ENCODE results near the gene FARSB. TPM values are rescaled to one million over a fixed set of nuclear protein-coding genes. Genes with fewer than 3 reads are reported as not detected.
A peak's percentile ranks its signal among the peaks of the same experiment; 100 is the strongest.

FARSB gene
- total and polyA plus RNA-seq, 2 experiments from 2014 or later, result 10.6 to 26.7 TPM

DNA sequence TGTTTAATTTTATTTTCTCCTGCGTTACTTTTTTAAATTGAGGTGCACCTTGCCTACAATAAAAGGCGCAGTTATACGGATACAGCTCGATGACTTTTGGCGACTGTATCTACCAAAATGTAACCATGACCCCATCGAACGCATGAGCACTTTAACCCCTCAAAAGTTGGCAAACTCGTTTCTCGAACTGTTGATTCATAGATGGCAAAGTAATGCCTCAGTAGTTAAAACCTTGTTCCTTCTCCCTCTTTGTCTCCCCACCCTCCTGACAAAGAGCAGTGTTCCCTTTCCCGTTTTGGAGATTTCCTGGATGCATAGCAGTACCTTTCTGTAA is 16.1 kb upstream of the FARSB start:
- H3K4me1 ChIP-seq (ENCODE audit: low read depth), result no peaks in the 10 kb centered on the region
- H3K36me3 ChIP-seq, result no peaks in the 10 kb centered on the region
- H3K9me3 ChIP-seq (ENCODE audit: low read depth), result no peaks in the 10 kb centered on the region
- DNase-seq (ENCODE audit: low read depth in 1 of 2, low spot score in 1 of 2), result no peak
- no peak overlapping the region for H3K27ac ChIP-seq
- peaks cover 47% of the 10 kb centered on the region for H3K27me3 ChIP-seq
- peak overlapping the region; percentile 32 for H3K4me3 ChIP-seq
- TF ChIP-seq, protein P1, sequence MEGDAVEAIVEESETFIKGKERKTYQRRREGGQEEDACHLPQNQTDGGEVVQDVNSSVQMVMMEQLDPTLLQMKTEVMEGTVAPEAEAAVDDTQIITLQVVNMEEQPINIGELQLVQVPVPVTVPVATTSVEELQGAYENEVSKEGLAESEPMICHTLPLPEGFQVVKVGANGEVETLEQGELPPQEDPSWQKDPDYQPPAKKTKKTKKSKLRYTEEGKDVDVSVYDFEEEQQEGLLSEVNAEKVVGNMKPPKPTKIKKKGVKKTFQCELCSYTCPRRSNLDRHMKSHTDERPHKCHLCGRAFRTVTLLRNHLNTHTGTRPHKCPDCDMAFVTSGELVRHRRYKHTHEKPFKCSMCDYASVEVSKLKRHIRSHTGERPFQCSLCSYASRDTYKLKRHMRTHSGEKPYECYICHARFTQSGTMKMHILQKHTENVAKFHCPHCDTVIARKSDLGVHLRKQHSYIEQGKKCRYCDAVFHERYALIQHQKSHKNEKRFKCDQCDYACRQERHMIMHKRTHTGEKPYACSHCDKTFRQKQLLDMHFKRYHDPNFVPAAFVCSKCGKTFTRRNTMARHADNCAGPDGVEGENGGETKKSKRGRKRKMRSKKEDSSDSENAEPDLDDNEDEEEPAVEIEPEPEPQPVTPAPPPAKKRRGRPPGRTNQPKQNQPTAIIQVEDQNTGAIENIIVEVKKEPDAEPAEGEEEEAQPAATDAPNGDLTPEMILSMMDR (IDR thresholded peaks at IDR 0.05; ENCODE audit: low read depth, low read length), result no peak

DNA sequence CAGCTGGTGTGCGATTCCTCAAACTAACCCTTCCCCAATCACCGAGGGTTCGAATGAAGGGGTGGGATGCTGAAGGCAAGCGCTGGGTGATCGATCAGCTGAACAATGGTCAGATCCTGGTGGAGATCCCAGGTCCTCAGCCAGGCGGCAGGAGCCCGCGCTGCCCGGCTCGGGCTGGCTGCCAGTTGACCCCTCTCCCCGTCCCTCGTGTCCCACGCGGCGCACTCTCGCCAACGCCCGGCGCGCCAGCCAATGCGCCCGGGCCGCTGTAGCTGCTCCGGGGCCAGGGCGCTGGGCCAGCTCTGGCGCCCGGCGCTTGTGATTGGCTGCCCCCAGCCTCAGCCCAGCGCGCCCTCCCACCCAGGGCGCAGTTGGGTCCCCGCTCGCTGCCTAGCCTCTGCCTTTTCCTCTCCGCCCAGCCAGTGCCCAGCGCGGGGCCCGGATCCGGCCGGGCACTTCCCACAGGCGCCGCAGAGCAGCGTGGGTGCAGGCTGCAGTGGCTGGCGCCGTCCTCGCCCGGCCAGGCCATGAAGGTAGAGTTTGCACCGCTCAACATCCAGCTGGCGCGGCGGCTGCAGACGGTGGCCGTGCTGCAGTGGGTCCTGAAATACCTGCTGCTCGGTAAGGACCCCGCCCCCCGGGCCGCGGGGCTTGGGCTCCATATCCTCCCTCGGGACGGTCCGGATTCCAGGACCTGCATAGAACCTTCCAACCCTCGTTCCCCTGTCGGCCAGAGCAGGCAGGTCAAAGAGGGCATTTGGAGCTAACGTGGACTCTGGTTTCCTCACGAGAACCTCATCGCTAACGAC is 15.6 kb upstream of the FARSB start, which contains the start of gene MOGAT1:
Gene MOGAT1 (plus strand): TSS at position 400 of the 809 bp plus-strand sequence. CDS start 128 bp downstream, at position 528.
- no peaks in the 10 kb centered on the region for H3K9me3 ChIP-seq (ENCODE audit: low read depth)
- H3K27me3 ChIP-seq, result peaks cover 52% of the 10 kb centered on the region
- peak; percentile 35 to 65 for DNase-seq (ENCODE audit: low read depth in 1 of 2, low spot score in 1 of 2)
- H3K36me3 ChIP-seq, result no peaks in the 10 kb centered on the region
- peak within 1 kb of the TSS; percentile 32 for H3K4me3 ChIP-seq
- no peak within 1 kb of the TSS for H3K27ac ChIP-seq
- TF ChIP-seq, protein P1 (IDR thresholded peaks at IDR 0.05; ENCODE audit: low read depth, low read length), result no peak
- no peaks in the 10 kb centered on the region for H3K4me1 ChIP-seq (ENCODE audit: low read depth)

DNA sequence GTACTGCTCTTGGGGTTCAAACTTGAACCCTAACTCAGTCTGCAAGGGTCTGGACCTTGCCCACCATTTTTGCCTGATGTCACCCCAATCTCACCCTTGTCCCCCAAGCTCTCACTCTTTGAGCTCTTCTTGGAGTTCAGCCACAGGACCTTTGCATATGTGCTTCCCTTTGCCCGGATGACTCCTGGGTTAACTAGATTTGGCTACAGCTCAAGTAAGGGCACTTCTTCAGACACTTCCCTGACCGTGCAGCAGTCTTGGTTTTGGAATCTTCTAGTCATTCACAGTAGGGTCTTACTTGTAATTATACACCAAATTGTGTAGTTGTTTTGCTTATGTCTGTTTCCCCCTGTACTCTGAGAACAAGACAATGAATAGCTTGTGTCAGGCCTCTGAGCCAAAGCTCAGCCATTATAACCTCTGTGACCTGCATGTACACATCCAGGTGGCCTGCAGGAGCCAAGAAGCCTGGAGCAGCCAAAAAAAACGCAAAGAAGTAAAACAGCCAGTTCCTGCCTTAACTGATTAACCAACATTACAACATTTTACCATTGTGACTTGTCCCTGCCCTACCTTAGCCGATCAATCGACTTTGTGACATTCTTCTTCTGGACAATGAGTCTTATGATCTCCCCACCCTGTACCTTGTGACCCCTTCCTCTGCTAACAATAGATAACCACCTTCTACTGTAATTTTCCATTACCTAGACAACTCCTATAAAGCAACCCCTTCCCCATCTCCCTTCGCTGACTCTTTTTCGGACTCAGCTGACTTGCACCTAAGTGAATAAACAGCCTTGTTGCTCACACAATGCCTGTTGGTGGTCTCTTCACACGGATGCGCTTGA is 14.5 kb upstream of the FARSB start:
- peaks cover 54% of the 10 kb centered on the region for H3K27me3 ChIP-seq
- DNase-seq (ENCODE audit: low read depth in 1 of 2, low spot score in 1 of 2), result no peak
- TF ChIP-seq, protein P1 (IDR thresholded peaks at IDR 0.05; ENCODE audit: low read depth, low read length), result no peak
- H3K36me3 ChIP-seq, result no peaks in the 10 kb centered on the region
- H3K4me1 ChIP-seq (ENCODE audit: low read depth), result no peaks in the 10 kb centered on the region
- H3K4me3 ChIP-seq, result no peak overlapping the region
- H3K9me3 ChIP-seq (ENCODE audit: low read depth), result no peaks in the 10 kb centered on the region
- H3K27ac ChIP-seq, result no peak overlapping the region

DNA sequence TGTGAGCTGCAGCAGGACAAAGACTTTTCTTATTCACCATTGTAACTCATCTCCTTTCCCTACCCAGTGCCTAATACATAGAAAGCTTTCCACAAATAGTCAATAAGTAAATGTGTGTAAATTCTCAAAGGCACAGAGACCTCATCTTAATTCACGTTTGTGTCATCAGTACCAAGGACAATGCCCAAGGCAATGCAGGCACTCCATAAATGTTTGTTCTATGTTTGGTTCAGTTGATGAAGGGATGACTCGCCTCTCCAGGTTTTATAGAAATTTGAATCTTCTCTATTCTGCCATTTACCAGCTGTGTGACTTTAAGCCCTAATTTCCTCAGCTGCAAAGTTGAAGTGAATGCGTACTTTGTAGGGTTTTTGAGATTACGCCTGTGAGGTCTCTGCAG is 13.5 kb upstream of the FARSB start:
- H3K9me3 ChIP-seq (ENCODE audit: low read depth), result no peaks in the 10 kb centered on the region
- no peaks in the 10 kb centered on the region for H3K4me1 ChIP-seq (ENCODE audit: low read depth)
- H3K27me3 ChIP-seq, result peaks cover 54% of the 10 kb centered on the region

DNA sequence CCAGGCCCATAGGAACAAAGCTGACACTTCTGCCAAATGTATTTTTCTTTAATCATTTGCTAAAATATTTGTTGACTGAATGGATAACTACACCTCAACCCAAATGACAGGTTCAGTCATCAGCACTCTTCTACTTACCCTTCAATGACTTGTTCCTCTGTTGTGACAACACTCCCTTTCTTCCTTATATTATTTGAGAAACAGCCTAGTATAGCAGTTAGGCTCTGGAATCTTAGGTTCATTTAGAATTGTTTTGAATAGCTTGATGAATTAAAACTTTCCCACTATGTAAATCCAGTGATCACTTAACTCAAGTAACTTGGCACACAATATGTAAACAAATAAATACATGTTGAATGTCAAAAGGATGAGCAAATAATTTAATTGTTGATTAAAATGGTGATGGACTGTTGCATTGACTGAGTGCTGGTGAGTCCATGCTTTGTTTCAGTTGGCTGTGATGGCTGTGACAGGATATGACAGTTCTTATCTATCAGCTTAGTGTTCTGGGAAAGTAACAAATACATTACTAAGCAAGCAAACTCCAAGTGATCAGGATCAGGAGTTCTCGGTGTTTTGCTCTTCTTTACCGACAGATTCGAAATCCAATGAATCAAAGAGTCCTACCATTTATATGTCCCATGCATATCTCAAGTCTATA is 12.7 kb upstream of the FARSB start:
- no peak for DNase-seq (ENCODE audit: low read depth in 1 of 2, low spot score in 1 of 2)
- H3K9me3 ChIP-seq (ENCODE audit: low read depth), result no peaks in the 10 kb centered on the region
- TF ChIP-seq, protein P1 (IDR thresholded peaks at IDR 0.05; ENCODE audit: low read depth, low read length), result no peak
- H3K36me3 ChIP-seq, result no peaks in the 10 kb centered on the region
- no peak overlapping the region for H3K27ac ChIP-seq
- peaks cover 4% of the 10 kb centered on the region for H3K4me1 ChIP-seq (ENCODE audit: low read depth)
- H3K4me3 ChIP-seq, result no peak overlapping the region
- H3K27me3 ChIP-seq, result peaks cover 54% of the 10 kb centered on the region

More for the DNA sequence above, 13.5 kb upstream of the FARSB start:
- Histone ChIP-seq H3K4me3 (no peak overlapping the region), H3K36me3 (no peaks in the 10 kb centered on the region), H3K27ac (no peak overlapping the region)
- TF ChIP-seq, protein P1 (IDR thresholded peaks at IDR 0.05; ENCODE audit: low read depth, low read length), result no peak
- no peak for DNase-seq (ENCODE audit: low read depth in 1 of 2, low spot score in 1 of 2)
